Mesodermal cell (in vitro differentiated cells): ENCODE measurements around the gene NNT.
"Not testable (repeated sequence)": the region's sequence is repeated elsewhere in the genome, so short reads cannot be mapped to it uniquely, and the experiment has no call there.

ENCODE experiments used
- H3K27ac ChIP-seq: 2 replicates; pipeline ENCODE4 v1.7.0; 2013; ENCODE audit warnings: mild to moderate bottlenecking, low read depth, low read length, moderate library complexity; ENCODE audit not compliant: severe bottlenecking
- H3K36me3 ChIP-seq: 2 replicates; pipeline ENCODE4 v1.7.1; 2013; ENCODE audit warnings: mild to moderate bottlenecking, low read length, moderate library complexity; ENCODE audit not compliant: control insufficient read depth, insufficient read depth
- H3K4me1 ChIP-seq: one replicate; pipeline ENCODE4 v1.7.1; 2013; ENCODE audit warnings: mild to moderate bottlenecking, low read length; ENCODE audit not compliant: insufficient read depth, control insufficient read depth, poor library complexity, severe bottlenecking
- H3K4me3 ChIP-seq: 2 replicates; pipeline ENCODE4 v1.7.0; 2013; ENCODE audit warnings: low read length, control low read depth, mild to moderate bottlenecking; ENCODE audit not compliant: insufficient read depth, poor library complexity, severe bottlenecking; ENCODE audit errors: extremely low read depth
- H3K9me3 ChIP-seq: 2 replicates; pipeline ENCODE4 v1.7.1; 2013; ENCODE audit warnings: mild to moderate bottlenecking, low read length, moderate library complexity; ENCODE audit not compliant: control insufficient read depth
- WGBS, 2 experiments: methylation state at CpG; one replicate each; pipeline ENCODE4 v1.1.5; 2013; ENCODE audit warnings: missing lambda C conversion rate in 2 of 2; ENCODE audit not compliant: insufficient coverage in 2 of 2; 5-methylcytosine and 5-hydroxymethylcytosine counted together

NNT gene

GRCh38 chr5:43565043-43565442 is 37.9 kb upstream of the NNT start:
- Histone ChIP-seq H3K4me3 (no peak overlapping the region), H3K27ac (no peak overlapping the region), H3K9me3 (no peaks in the 10 kb centered on the region), H3K4me1 (no peaks in the 10 kb centered on the region), H3K36me3 (no peaks in the 10 kb centered on the region)
- 90 to 95% methylated on average over 4 to 5 of the region's 5 CpGs for WGBS, 2 experiments

DNA sequence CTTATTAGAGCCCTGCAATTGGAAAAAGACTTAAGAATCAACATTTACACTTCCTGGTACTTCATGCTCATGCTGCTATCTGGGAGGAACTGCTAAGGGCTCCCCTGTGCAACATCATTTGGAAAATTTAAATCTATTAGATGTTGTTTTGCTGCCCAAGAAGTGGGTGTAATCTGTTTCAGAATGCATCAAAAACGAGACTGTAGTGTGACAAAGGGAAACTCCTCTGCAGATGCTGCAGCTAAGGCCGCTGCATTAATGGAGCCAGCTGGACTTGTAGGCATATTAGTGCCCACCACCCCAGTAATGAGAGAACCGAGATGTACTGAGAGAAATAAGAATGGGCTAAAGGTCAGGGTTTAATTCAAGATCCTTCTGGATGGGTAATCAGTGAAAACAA is 35.0 kb upstream of the NNT start:
- 86 to 87% methylated on average over 3 of the region's 3 CpGs for WGBS, 2 experiments

GRCh38 chr5:43569236-43569746 is 33.7 kb upstream of the NNT start:
- H3K27ac ChIP-seq, result no peak overlapping the region
- no peaks in the 10 kb centered on the region for H3K4me1 ChIP-seq
- 83 to 100% methylated on average over 1 of the region's 4 CpGs for WGBS, 2 experiments
- no peaks in the 10 kb centered on the region for H3K36me3 ChIP-seq
- H3K4me3 ChIP-seq, result no peak overlapping the region
- H3K9me3 ChIP-seq, result no peaks in the 10 kb centered on the region

More for the DNA sequence above, 35.0 kb upstream of the NNT start:
- Histone ChIP-seq H3K4me1 (no peaks in the 10 kb centered on the region), H3K36me3 (no peaks in the 10 kb centered on the region), H3K9me3 (no peaks in the 10 kb centered on the region), H3K27ac (no peak overlapping the region), H3K4me3 (no peak overlapping the region)

- Histone ChIP-seq H3K36me3 (no peaks in the 10 kb centered on the region), H3K4me3 (no peak overlapping the region), H3K4me1 (no peaks in the 10 kb centered on the region), H3K27ac (no peak overlapping the region), H3K9me3 (no peaks in the 10 kb centered on the region)
- 92 to 100% methylated on average over 4 of the region's 8 CpGs for WGBS, 2 experiments
Measured at GRCh38 chr5:43570450-43571158, 32.4 kb upstream of the NNT start.

- Histone ChIP-seq H3K4me3 (no peak overlapping the region), H3K36me3 (no peaks in the 10 kb centered on the region), H3K27ac (no peak overlapping the region), H3K9me3 (no peaks in the 10 kb centered on the region), H3K4me1 (no peaks in the 10 kb centered on the region)
- WGBS, 2 experiments, result 100% methylated on average over 1 of the region's 5 CpGs; no CpG with 5 or more reads in 1 of the 2 experiments
Measured at GRCh38 chr5:43571237-43571636, 31.7 kb upstream of the NNT start.

GRCh38 chr5:43572357-43572756 is 30.6 kb upstream of the NNT start:
- 83 to 100% methylated on average over 1 of the region's 2 CpGs for WGBS, 2 experiments
- H3K4me3 ChIP-seq, result no peak overlapping the region

GRCh38 chr5:43573058-43573457 is 29.9 kb upstream of the NNT start:
- no peaks in the 10 kb centered on the region for H3K9me3 ChIP-seq
- no peak overlapping the region for H3K27ac ChIP-seq
- no peaks in the 10 kb centered on the region for H3K4me1 ChIP-seq
- H3K4me3 ChIP-seq, result no peak overlapping the region
- WGBS, 2 experiments, result no CpG with 5 or more reads among the region's 1 CpG
- H3K36me3 ChIP-seq, result no peaks in the 10 kb centered on the region

More at GRCh38 chr5:43572357-43572756, 30.6 kb upstream of the NNT start:
- Histone ChIP-seq H3K9me3 (no peaks in the 10 kb centered on the region), H3K4me1 (no peaks in the 10 kb centered on the region), H3K27ac (no peak overlapping the region), H3K36me3 (no peaks in the 10 kb centered on the region)

DNA sequence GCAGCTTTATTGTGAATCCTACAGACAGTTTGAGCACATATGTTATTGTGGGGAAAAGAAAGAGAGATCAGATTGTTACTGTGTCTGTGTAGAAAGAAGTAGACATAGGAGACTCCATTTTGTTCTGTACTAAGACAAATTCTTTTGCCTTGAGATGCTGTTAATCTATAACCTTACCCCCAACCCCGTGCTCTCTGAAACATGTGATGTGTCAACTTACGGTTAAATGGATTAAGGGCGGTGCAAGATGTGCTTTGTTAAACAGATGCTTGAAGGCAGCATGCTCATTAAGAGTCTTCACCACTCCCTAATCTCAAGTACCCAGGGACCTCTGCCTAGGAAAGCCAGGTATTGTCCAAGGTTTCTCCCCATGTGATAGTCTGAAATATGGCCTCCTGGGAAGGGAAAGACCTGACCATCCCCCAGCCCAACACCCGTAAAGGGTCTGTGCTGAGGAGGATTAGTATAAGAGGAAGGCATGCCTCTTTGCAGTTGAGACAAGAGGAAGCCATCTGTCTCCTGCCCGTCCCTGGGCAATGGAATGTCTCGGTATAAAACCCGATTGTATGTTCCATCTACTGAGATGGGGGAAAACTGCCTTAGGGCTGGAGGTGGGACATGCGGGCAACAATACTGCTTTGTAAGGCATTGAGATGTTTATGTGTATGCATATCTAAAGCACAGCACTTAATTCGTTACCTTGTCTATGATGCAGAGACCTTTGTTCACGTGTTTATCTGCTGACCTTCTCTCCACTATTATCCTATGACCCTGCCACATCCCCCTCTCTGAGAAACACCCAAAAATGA is 22.4 kb upstream of the NNT start:
- H3K27ac ChIP-seq, H3K4me1 ChIP-seq, H3K9me3 ChIP-seq, H3K36me3 ChIP-seq, H3K4me3 ChIP-seq: not testable (repeated sequence)
- WGBS, 2 experiments, result 81 to 93% methylated on average over 3 to 8 of the region's 10 CpGs

GRCh38 chr5:43581398-43581797 is 21.6 kb upstream of the NNT start:
- H3K9me3 ChIP-seq, result no peaks in the 10 kb centered on the region
- no peaks in the 10 kb centered on the region for H3K36me3 ChIP-seq
- H3K4me3 ChIP-seq, result no peak overlapping the region
- no peaks in the 10 kb centered on the region for H3K4me1 ChIP-seq
- H3K27ac ChIP-seq, result no peak overlapping the region
- 100% methylated on average over 1 of the region's 1 CpG; no CpG with 5 or more reads in 1 of the 2 experiments for WGBS, 2 experiments

DNA sequence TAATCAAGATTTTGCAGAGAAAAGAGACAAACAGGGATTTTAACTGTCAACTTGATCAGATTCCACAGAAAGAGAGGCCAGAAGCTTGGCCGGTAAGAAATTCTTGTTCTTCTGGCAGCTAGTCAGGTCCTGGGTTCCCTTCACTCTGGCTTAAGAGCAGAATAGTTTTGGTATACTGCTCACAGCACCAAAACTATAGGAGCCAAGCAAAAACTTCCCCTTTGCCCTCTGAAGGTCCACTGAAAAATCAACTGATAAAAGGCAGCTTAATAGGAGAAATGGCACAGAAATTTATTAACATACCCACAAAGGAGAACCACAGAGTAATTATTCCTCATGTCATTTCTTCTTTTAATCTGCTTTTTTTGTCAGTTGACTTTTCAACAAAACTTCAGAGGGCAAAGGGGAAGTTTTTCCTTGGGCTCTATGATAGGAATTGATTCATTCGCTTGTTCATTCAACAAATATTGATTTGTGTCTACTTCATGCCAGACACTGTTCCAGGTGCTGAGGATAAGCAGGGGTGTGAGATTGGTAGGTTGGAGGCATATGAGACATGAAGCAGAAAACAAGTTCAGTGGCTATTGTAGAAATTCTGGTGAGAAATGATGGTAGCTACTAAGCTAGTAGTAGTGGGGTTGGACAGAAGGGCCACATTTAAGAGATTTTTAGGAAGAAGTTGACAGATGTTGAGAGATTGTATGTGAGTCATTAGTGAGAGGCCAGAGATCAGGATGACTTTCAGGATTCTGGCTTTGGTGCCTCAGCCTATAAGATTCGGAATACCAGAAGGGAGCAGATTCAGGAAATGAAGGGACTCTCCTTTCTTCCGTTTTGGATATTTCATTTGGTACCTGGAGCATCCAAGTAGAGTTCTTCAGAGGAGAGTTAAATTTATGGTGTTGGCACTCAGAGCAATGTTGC is 20.6 kb upstream of the NNT start:
- 88 to 89% methylated on average over 4 of the region's 4 CpGs for WGBS, 2 experiments
- no peaks in the 10 kb centered on the region for H3K36me3 ChIP-seq
- H3K9me3 ChIP-seq, result no peaks in the 10 kb centered on the region
- no peak overlapping the region for H3K4me3 ChIP-seq
- H3K4me1 ChIP-seq, result no peaks in the 10 kb centered on the region
- no peak overlapping the region for H3K27ac ChIP-seq
